Tibial artery (tissue), 4 donors: ENCODE measurements around the gene A3GALT2.

Source experiments
- DNase-seq, 2 donors: peaks; one replicate each; pipeline ENCODE4 v3.0.0-alpha.2; 2019
- H3K27ac ChIP-seq, 2 donors: fragments of 200-600 bp; sonication (generic) in 1 of 2; 1 replicate in 1 of 2; 2 replicates in 1 of 2; pipeline ENCODE4 v1.5.1; 2018 to 2019; ENCODE audit warnings: mild to moderate bottlenecking in 1 of 2
- H3K27me3 ChIP-seq, 2 donors: fragments of 200-600 bp; sonication (generic) in 1 of 2; one replicate each; pipeline versions ENCODE4 v1.5.1 to v1.6.0; 2016 to 2019
- H3K36me3 ChIP-seq, 3 donors: fragments of 200-600 bp; sonication (generic) in 2 of 3; one replicate each; pipeline ENCODE4 v1.5.1; 2016 to 2019; ENCODE audit warnings: mild to moderate bottlenecking in 2 of 3
- H3K4me1 ChIP-seq, 4 donors: fragments of 200-600 bp; sonication (generic) in 2 of 4; 1 replicate in 3 of 4; 2 replicates in 1 of 4; pipeline ENCODE4 v1.5.1; 2016 to 2019
- H3K4me3 ChIP-seq, 2 donors: fragments of 200-600 bp; sonication (generic) in 1 of 2; 1 replicate in 1 of 2; 2 replicates in 1 of 2; pipeline ENCODE4 v1.5.1; 2018 to 2019; ENCODE audit warnings: mild to moderate bottlenecking in 2 of 2
- H3K9me3 ChIP-seq, 3 donors: fragments of 200-600 bp; sonication (generic) in 1 of 3; one replicate each; pipeline ENCODE4 v1.5.1; 2016 to 2019
- intact Hi-C: fragments of 100-400 bp; cut with DNase I; formaldehyde crosslinking; loops from one replicate; pipeline ENCODE4 v1.15.0; 2023; ENCODE audit warnings: low total_unique reads
- TF ChIP-seq, protein P1 (sequence below), 2 experiments: fragments of 200-600 bp in 1 of 2; fragments of 450-650 bp in 1 of 2; IDR thresholded peaks; one replicate each; pipeline ENCODE4 v1.5.1; 2017 to 2019; ENCODE audit warnings: antibody characterized with exemption in 2 of 2, mild to moderate bottlenecking in 1 of 2, moderate library complexity in 1 of 2

Gene A3GALT2

DNA sequence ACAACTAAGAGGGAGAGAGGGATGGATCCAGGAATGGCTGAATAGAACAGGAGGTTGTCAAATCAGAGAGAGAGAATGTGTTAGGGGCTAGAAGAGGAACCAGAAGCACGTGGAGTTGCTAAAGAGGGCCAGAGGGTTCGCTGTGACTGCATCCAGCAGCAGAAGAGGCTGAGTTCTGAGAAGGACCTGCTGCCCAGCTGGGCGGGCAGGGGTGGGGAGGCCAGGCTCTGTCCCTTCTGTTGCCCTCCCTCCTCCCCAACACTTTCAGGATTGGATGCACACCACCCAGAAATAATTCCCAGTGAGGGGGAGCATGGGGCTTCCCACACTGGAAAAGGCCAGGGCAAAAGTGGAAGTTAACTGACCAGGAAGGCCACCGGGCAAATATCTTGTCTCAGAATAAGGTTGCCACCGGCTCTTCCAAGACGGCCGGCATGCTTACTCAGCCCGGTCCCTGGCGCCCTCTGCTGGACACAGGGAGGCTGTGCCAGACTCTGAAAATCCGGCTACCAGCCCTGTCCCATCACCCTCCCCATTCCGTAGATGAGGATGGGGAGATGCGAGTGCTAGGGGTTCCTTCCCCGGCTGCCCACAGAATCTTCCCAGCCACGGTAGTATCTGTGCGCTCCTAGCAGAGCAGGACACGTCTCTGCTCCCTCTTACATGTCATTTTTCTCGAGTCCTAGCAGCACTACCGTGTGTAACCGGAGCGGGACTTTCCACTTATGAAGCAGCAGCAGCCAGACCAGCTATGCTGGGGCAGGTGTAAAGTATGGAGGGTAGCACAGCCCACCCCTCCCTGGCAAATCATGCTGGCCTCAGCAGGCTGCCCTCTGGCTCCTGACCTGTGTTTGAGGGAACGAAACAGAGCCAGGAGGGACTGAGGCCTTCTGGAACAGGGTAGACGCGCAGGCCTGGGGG is 46.8 kb upstream of the A3GALT2 start:
- peaks cover 0 to 58% (median 52%) of the 10 kb centered on the region in 4 donors for H3K4me1 ChIP-seq
- H3K36me3 ChIP-seq = peaks cover 0 to 38% (median 7%) of the 10 kb centered on the region in 3 donors

DNA sequence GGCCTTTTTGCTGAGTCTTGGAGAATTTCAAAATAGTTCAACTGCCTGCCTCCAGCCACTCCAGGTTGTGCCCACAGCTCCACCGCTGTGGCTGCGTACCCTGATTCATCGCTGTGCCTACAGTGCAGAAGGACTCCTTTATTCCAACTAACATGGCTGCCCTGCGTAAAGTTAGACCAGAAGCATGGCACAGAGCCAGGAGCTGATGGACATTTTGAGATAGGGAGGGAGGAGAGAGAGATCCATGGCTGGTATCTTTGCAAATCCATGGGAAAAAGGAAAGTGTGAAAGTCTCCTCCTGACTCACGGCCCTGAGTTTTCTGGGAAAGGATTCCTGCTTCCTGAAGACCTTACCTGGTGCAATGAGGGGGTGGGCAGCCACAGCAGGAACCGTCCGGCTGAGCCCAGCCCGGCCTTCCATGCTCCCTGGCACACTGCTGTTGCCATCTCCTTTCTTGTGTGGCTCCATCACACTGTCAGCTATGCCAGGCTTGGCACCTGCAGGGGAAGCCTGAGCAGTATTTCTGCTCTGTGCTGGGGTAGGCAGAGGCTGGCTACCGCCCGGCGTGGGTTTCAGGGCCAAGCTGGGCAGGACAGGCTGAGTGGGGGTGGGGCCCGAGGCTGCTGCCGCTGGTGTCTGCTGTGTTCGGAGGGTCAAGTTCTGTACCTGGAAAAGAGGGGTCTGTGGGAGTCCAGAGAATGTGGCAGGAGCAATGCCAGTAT is 46.0 kb upstream of the A3GALT2 start:
- TF ChIP-seq, protein P1, sequence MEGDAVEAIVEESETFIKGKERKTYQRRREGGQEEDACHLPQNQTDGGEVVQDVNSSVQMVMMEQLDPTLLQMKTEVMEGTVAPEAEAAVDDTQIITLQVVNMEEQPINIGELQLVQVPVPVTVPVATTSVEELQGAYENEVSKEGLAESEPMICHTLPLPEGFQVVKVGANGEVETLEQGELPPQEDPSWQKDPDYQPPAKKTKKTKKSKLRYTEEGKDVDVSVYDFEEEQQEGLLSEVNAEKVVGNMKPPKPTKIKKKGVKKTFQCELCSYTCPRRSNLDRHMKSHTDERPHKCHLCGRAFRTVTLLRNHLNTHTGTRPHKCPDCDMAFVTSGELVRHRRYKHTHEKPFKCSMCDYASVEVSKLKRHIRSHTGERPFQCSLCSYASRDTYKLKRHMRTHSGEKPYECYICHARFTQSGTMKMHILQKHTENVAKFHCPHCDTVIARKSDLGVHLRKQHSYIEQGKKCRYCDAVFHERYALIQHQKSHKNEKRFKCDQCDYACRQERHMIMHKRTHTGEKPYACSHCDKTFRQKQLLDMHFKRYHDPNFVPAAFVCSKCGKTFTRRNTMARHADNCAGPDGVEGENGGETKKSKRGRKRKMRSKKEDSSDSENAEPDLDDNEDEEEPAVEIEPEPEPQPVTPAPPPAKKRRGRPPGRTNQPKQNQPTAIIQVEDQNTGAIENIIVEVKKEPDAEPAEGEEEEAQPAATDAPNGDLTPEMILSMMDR (IDR thresholded peaks at IDR 0.05) = no peak
- Histone ChIP-seq H3K4me1 (peaks cover 0 to 66% (median 57%) of the 10 kb centered on the region in 4 donors), H3K27me3 (no peaks in the 10 kb centered on the region), H3K4me3 (no peak overlapping the region), H3K27ac (peak overlapping the region; percentile 84 to 87), H3K9me3 (no peaks in the 10 kb centered on the region), H3K36me3 (peaks cover 0 to 30% (median 3%) of the 10 kb centered on the region in 3 donors)
- intact Hi-C loops = loop anchor here (1.0 to 5.0 kb wide), 3 partner anchors 66 to 145 kb away; no protein-coding TSS in a partner anchor
- DNase-seq = no peak

More for the DNA sequence above, 46.8 kb upstream of the A3GALT2 start:
- intact Hi-C loops = loop anchor here (1.0 to 5.0 kb wide), 3 partner anchors 67 to 145 kb away; no protein-coding TSS in a partner anchor
- H3K27ac ChIP-seq = peak overlapping the region; percentile 84 to 87
- DNase-seq = peak; percentile 87 to 91
- H3K9me3 ChIP-seq = no peaks in the 10 kb centered on the region
- H3K27me3 ChIP-seq = no peaks in the 10 kb centered on the region
- H3K4me3 ChIP-seq = no peak overlapping the region
- TF ChIP-seq, protein P1 (IDR thresholded peaks at IDR 0.05) = peak; percentile 95 to 99

DNA sequence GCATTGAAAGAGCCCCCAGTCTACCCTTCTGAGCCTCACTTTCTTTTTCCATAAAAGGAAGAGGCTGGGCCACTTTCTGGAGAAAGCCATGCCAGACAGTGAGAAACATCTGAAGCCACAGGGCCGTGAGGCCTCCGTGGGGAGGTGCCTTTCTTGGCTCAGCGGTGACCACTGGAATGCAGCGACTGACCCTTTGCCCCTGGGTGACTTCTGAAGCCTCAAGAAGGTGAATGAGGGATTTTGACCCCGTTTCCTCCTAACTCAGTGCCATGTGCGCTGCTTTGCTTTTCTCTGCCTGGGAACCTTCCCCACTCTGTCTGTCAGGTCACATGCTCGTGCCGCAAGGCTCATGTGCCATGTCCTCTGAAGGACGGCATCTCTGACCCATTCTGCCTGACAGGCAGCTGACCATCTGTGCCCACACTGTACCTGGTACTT is 44.7 kb upstream of the A3GALT2 start:
- intact Hi-C loops = loop anchor here (5.0 kb wide), 1 partner anchor 143 kb away; no protein-coding TSS in a partner anchor
- Histone ChIP-seq H3K27ac (peak overlapping the region; percentile 84 to 87), H3K9me3 (no peaks in the 10 kb centered on the region), H3K27me3 (no peaks in the 10 kb centered on the region), H3K4me3 (no peak overlapping the region), H3K36me3 (peaks cover 0 to 18% (median 0%) of the 10 kb centered on the region in 3 donors), H3K4me1 (peaks cover 0 to 69% (median 58%) of the 10 kb centered on the region in 4 donors)
- TF ChIP-seq, protein P1 (IDR thresholded peaks at IDR 0.05) = no peak
- DNase-seq = peak; percentile 60 to 81

DNA sequence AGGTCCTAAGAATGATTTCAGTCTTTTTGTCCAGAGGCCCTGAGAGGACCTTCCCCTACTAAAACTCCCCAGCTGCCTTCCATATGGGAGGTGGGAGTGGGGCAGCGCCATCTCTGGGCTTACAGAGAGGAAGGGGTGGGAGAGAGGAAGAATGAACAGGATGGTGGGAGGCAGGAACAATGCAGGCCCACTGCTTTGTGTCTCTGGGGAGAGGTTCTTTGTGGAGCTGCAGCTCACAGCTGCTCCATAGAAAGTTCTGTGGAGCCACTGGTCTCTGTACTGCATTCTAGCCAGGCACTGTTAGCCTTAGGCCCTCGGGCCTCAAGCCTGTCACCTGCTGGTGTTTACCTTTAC is 43.6 kb upstream of the A3GALT2 start:
- DNase-seq = no peak
- TF ChIP-seq, protein P1 (IDR thresholded peaks at IDR 0.05) = no peak
- Histone ChIP-seq H3K27me3 (no peaks in the 10 kb centered on the region), H3K36me3 (peaks cover 0 to 10% (median 0%) of the 10 kb centered on the region in 3 donors), H3K4me3 (no peak overlapping the region), H3K27ac (peak overlapping the region; percentile 84 to 87), H3K4me1 (peaks cover 0 to 75% (median 58%) of the 10 kb centered on the region in 4 donors), H3K9me3 (no peaks in the 10 kb centered on the region)
- intact Hi-C loops = no loop called here

DNA sequence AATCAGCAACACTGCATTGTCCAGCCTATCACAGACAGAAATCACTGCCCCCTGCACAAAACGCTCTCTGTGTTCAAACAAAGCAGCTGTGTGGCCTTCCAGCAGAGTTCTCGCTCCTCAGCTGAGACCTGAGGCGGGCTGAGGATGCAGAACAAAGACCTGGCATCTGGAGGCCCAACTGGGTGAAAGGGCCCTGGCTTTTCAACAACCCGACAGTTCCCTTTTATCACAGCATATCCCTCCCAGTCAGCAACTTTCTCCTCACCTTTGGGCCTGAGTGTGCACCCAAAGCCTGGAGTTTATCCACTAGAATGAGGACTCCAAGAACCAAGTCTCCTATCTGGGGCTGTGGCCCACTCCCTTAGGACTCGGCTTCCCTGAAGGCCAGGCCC is 42.6 kb upstream of the A3GALT2 start:
- intact Hi-C loops = no loop called here
- DNase-seq = no peak
- peaks cover 0 to 74% (median 58%) of the 10 kb centered on the region in 4 donors for H3K4me1 ChIP-seq

More for the DNA sequence above, 42.6 kb upstream of the A3GALT2 start:
- Histone ChIP-seq H3K9me3 (no peaks in the 10 kb centered on the region), H3K27ac (peak overlapping the region; percentile 84 to 87), H3K4me3 (no peak overlapping the region), H3K27me3 (no peaks in the 10 kb centered on the region), H3K36me3 (no peaks in the 10 kb centered on the region)
- TF ChIP-seq, protein P1 (IDR thresholded peaks at IDR 0.05) = no peak
